GM21717 (cell line): ENCODE results near the gene MTM1.

Experiments used
- ATAC-seq: cut with Tn5 transposase; IDR thresholded peaks from one replicate; pipeline ENCODE4 v1.9.1; 2021; ENCODE audit warnings: mild to moderate bottlenecking, moderate library complexity; ENCODE audit not compliant: unreplicated experiment

The MTM1 gene

DNA sequence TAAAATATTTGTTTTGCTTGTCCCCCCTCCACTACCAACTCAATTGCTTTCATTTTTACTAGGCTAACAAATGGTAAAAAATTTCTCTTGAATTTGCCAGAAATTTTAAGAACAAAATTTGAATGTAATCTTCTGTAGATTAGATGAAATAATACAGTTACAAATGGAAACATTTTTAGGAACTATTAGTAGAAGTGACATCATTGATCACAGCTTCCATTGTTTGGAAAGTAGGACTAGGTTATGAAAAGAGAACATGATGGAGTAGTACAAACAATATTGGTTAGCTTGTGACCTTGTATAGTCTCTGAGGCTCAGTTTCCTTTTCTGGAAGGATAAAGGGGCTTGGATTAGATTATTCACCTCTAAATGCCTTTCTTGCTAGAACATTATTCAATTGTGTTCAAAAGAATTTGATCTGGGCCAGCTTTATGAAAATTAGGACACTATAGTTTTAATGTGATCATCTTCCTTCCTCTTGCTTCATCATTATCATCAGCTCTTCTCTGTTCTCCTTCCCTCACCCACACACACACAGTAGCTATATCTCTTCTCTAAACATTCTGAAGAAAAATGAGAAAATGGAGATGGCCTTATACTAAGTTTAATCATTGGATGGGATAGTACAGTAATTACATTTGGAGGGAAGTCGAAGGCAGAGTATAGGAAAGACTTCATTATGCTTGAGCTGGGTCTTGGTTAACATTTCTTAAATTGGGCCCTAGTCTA is 134.7 kb downstream of the MTM1 start:
- ATAC-seq, result no peak

DNA sequence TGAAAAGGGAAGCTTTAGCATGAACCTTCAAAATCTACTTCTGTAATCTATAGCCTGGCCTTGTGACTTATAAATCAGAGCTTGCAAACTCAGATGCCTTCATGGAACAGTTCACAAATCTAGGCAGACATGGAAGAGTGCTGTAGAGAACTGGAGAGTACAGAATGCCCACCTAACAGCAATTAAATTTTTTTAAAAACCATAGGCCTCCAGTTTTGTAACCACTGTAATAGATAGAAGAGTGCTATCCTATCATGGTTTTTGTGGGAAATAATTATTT is 135.2 kb downstream of the MTM1 start:
- no peak for ATAC-seq

DNA sequence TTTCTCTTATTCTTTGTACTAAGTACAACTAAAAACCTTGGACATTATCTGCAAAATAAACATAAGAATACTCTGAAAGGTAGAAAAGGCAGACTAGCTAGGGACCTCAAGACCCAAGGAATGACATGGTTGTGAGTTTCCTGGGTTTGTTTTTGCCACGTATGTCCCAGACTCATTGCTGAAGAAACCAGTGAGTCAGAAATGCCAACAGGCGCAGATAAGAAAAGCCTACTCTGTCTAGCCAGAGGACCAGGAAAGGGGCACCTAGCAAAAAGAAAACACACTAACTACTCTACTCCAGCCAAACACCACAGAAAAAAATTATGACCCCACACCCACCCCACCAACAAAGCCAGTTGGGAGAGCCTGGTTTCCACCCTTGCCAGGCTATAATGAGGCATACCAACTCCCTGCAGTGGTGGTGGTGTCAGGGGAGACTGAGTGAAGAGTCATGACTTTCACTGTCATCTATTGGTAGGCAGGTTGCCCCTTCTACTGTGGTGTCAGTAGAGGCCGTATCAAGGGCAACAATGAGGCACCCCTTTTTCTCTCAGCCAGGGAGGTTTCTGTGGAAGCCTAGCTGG is 135.7 kb downstream of the MTM1 start:
- ATAC-seq, result no peak

DNA sequence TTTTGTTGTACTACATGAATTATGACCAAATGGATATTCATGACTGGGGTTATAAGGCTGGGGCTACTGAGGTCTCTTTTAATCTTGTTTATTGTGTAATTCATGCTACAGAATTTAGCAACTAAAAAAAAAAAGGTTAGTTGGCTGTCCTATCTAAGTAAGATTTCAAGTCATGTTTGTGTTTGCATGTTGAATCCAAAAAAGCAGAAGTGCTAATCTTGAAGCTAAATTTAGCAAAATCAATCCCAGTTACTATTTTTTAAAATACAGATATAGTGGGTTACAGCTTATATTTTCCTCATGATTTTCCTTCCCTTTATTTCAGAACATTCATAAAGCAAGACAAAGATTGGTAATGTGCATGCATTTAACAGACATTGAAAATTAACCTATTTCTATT is 144.2 kb downstream of the MTM1 start:
- no peak for ATAC-seq

DNA sequence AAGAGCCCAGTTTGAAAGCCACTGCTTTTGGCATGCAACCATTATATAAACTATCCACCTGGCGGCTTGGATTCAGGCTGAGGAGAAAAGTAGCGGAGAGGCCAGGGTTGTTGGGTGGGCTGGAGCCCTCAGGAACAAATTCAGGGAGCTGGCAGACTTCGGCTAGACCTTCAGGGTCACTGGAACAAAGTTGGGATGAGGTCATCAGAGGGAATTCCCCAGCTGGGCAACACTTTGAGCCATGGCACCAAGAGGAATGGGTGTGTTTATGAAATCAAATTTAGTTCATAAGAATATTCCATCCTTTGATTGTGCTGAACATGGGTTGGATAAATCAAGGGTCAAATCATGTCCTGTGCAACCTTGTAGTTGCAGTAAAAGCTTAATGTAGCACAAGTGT is 146.8 kb downstream of the MTM1 start:
- no peak for ATAC-seq

DNA sequence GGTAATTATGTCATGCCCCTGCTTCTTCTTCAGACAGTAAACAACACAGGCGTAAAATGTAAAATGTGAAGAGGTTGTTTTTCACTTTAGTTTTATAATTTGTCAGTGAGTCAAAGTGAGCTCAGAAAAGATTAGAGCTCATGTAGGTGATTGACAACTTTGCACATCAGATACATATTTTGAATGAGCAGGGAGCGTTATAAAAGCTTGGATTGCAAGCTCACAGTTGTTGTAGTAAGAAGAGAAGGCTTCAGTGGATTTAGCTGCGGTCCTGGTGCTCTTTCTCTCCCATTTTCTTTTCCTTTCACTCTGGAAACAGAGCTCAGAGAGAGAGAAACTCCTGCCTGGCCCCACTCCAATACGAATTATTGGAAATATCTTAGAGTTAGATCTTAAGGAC is 151.2 kb downstream of the MTM1 start:
- ATAC-seq, result no peak
